Measurements from ENCODE around the gene IDUA. TPM values are rescaled to one million over a fixed set of nuclear protein-coding genes. Genes with fewer than 3 reads are reported as not detected.

The IDUA gene
- total and polyA plus RNA-seq, 12 donors, result 4.6 to 13.3 (median 8.7) TPM

GRCh38 chr4:1047976-1048772, 61.3 kb downstream of the IDUA start:
- Histone ChIP-seq H3K36me3 (no peaks in the 10 kb centered on the region), H3K27me3 (peaks cover 0 to 75% (median 59%) of the 10 kb centered on the region in 7 donors), H3K9me3 (no peaks in the 10 kb centered on the region), H3K4me3 (peak overlapping the region in 2 of 10 donors; percentile 23 to 27), H3K27ac (peak overlapping the region in 1 of 10 donors; percentile 56), H3K4me1 (peaks cover 2 to 29% (median 21%) of the 10 kb centered on the region in 9 donors)
- TF ChIP-seq CTCF (IDR thresholded peaks at IDR 0.05), result no peak
- WGBS, 2 donors, result 76 to 78% methylated on average over 33 to 34 of the region's 34 CpGs
- ATAC-seq (no peak), DNase-seq (no peak)
- intact Hi-C loops (cut with DNase I), result no loop called here

DNA sequence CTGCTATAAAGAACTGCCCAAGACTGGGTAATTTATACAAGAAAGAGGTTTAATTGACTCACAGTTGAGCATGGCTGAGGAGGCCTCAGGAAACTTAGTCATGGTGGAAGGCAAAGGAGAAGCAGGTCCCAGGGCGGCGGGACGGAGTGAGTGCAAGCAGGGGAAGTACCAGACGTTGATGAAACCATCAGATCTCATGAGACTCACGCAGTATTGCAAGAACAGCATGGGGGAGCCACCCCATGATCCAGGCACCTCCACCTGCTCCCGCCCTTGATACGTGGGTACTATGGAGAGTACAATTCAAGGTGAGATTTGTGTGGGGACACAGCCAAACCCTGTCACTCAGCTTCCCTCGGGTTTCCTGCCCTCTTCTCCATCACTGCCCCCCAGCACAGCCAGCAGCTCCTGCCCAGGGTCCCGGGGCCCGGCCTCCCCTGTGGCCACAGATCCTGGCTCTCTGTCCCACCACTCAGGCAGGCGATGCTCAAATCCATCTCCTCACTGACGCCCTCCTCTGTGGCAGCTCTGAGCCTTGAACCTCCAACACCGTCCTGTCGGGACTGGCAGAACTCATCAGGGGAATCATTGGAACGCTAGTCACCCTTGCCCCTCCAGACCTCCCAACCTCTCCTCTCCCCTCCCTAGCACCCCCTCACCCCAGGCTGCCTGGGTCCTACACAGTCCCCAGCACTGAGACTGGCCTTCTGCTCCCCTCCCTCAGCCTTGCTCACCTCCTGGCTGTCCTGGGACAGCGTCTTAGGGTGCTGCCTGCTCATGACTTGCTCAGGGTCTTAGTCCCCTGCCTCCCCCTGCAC, 62.1 kb downstream of the IDUA start:
- intact Hi-C loops (cut with DNase I), result no loop called here
- 83 to 86% methylated on average over 16 of the region's 16 CpGs for WGBS, 2 donors
- H3K27me3 ChIP-seq, result peaks cover 0 to 70% (median 53%) of the 10 kb centered on the region in 7 donors

DNA sequence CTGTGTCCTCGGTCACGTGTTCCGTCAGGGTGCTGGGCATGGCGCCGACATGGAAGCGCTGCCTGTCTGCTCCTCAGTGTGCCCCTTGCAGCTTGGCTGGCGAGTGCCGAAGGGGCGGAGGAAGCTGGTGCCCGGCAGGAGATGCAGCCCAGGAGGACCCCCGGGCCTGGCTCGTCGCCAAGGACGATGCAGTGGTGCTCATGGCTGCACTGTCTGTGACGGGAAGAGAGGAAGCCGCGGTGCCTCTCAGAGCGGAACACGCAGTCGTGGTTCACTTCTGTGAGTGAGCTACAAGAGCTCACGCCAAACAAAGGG, 62.7 kb downstream of the IDUA start:
- Histone ChIP-seq H3K4me3 (no peak overlapping the region), H3K9me3 (no peaks in the 10 kb centered on the region), H3K27me3 (peaks cover 0 to 64% (median 47%) of the 10 kb centered on the region in 7 donors), H3K27ac (no peak overlapping the region), H3K4me1 (peaks cover 0 to 18% (median 10%) of the 10 kb centered on the region in 9 donors), H3K36me3 (no peaks in the 10 kb centered on the region)
- 83 to 86% methylated on average over 21 of the region's 21 CpGs for WGBS, 2 donors
- no peak for TF ChIP-seq CTCF (IDR thresholded peaks at IDR 0.05)
- ATAC-seq, result no peak
- intact Hi-C loops (cut with DNase I), result no loop called here
- DNase-seq, result no peak

More for the DNA sequence above, 62.1 kb downstream of the IDUA start:
- ATAC-seq, result no peak
- no peak for TF ChIP-seq CTCF (IDR thresholded peaks at IDR 0.05)
- Histone ChIP-seq H3K9me3 (no peaks in the 10 kb centered on the region), H3K4me3 (no peak overlapping the region), H3K36me3 (no peaks in the 10 kb centered on the region), H3K4me1 (peaks cover 0 to 23% (median 14%) of the 10 kb centered on the region in 9 donors), H3K27ac (no peak overlapping the region)
- no peak for DNase-seq

DNA sequence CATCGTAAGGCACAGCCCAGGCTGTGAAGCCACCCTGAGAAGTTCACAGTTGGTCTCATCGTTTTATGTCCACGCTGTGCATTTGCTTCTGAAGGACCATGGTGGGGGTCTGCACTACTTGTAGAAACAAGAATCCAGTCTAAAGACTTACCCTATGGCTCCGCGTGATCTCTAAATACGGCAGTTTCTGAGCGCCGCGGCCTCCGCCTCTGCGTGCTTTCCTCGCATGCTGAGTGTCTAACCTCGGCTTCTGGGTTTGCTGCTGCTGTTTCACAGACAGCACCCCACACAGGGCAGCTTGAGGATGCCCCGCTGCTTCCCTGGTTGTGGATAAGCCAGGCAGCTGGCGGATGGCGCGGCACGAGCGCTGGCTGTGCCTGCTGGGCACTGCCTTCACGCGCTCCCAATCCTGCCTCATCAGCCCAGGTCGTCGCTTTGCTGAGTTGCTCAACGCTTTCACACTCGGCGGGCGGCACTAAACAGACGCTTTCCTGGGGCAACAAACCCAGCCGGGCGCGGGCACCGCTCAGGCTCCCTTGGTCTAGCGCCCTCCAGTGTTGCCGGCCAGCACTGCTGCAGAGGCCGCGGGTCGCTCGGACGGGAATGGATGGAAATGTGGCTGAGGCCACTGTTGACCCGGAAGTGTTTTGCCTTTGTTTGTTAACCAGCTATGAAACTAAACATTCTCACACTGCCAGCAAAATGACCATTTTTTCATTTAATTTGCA, 63.8 kb downstream of the IDUA start:
- DNase-seq (no peak), ATAC-seq (peak in 1 of 8 donors; percentile 31)
- no peaks in the 10 kb centered on the region for H3K36me3 ChIP-seq
- TF ChIP-seq CTCF (IDR thresholded peaks at IDR 0.05), result peak in 2 of 9 donors; percentile 42 to 43
- H3K4me1 ChIP-seq, result peaks cover 0 to 21% (median 11%) of the 10 kb centered on the region in 9 donors
- intact Hi-C loops (cut with DNase I), result no loop called here
- H3K9me3 ChIP-seq, result no peaks in the 10 kb centered on the region
- peaks cover 0 to 57% (median 41%) of the 10 kb centered on the region in 7 donors for H3K27me3 ChIP-seq
- no peak overlapping the region for H3K27ac ChIP-seq
- 49 to 56% methylated on average over 40 of the region's 40 CpGs for WGBS, 2 donors
- no peak overlapping the region for H3K4me3 ChIP-seq
